ENCODE results near the gene PDGFRA.

- TF ChIP-seq CTCF (IDR thresholded peaks at IDR 0.05) (no peak), POLR2A (IDR thresholded peaks at IDR 0.05) (no peak), EP300 (IDR thresholded peaks at IDR 0.05) (no peak)
Observed at GRCh38 chr4:54185044-54185780, 43.9 kb upstream of the PDGFRA start.

Measured in stomach (tissue), 4 donors.